ENCODE results near the gene ANGPTL8. TPM values are rescaled to one million over a fixed set of nuclear protein-coding genes. Genes with fewer than 3 reads are reported as not detected.

The ANGPTL8 gene
- total and polyA plus RNA-seq, 2 of the 13 experiments (the other 11 are each of a cell fraction or from before 2014, with no cell fraction given), result 27.3 to 243 TPM

- TF ChIP-seq ZNF501 (CRISPR knock-in tag; IDR thresholded peaks at IDR 0.05), result peak; percentile 7; the same call in 1 of the 2 replicates
- peak; percentile 30; the same call in 1 of the 2 replicates for TF ChIP-seq TBX2 (CRISPR knock-in tag; IDR thresholded peaks at IDR 0.05; ENCODE audit: borderline replicate concordance)
- TF ChIP-seq ZFX (CRISPR knock-in tag; IDR thresholded peaks at IDR 0.05; ENCODE audit: low read depth), result peak; percentile 43; the same call in 1 of the 2 replicates
- no peak for TF ChIP-seq DNMT1 (CRISPR knock-in tag; IDR thresholded peaks at IDR 0.05)
- TF ChIP-seq IRF1 (CRISPR knock-in tag; IDR thresholded peaks at IDR 0.05; ENCODE audit: low read depth), result no peak
- no peak for TF ChIP-seq ZBTB33 (CRISPR knock-in tag; IDR thresholded peaks at IDR 0.05)
- no peak for TF ChIP-seq CREB3 (CRISPR knock-in tag; IDR thresholded peaks at IDR 0.05)
- no peak for TF ChIP-seq KLF15 (CRISPR knock-in tag; IDR thresholded peaks at IDR 0.05; ENCODE audit: borderline replicate concordance)
- TF ChIP-seq KLF6 (CRISPR knock-in tag; IDR thresholded peaks at IDR 0.05), result 0 out of 2 replicates have a peak, but pooled peaks have one; percentile 38
- no peak for TF ChIP-seq JARID2 (CRISPR knock-in tag; IDR thresholded peaks at IDR 0.05; ENCODE audit: insufficient replicate concordance)
- no peak for TF ChIP-seq MZF1 (CRISPR knock-in tag; IDR thresholded peaks at IDR 0.05; ENCODE audit: borderline replicate concordance)
- no peak for TF ChIP-seq SRSF4 (IDR thresholded peaks at IDR 0.05; ENCODE audit: low read depth, low read length, poor library complexity, severe bottlenecking)
- no peak for TF ChIP-seq ZNF619 (CRISPR knock-in tag; IDR thresholded peaks at IDR 0.05)
- TF ChIP-seq KDM4B (CRISPR knock-in tag; IDR thresholded peaks at IDR 0.05), result no peak
- no peak for TF ChIP-seq ZNF775 (CRISPR knock-in tag; IDR thresholded peaks at IDR 0.05; ENCODE audit: borderline replicate concordance)
- TF ChIP-seq ZNF34 (CRISPR knock-in tag; IDR thresholded peaks at IDR 0.05; ENCODE audit: borderline replicate concordance), result no peak
- TF ChIP-seq KLF16 (CRISPR knock-in tag; IDR thresholded peaks at IDR 0.05), result no peak
- 0 out of 2 replicates have a peak, but pooled peaks have one; percentile 44 for TF ChIP-seq MLX (CRISPR knock-in tag; IDR thresholded peaks at IDR 0.05)
- TF ChIP-seq SMARCC2 (IDR thresholded peaks at IDR 0.05), result no peak
- 0 out of 2 replicates have a peak, but pooled peaks have one; percentile 33 for TF ChIP-seq THAP11 (CRISPR knock-in tag; IDR thresholded peaks at IDR 0.05)
- no peak for TF ChIP-seq IRF2 (CRISPR knock-in tag; IDR thresholded peaks at IDR 0.05)
- no peak for TF ChIP-seq ARNT2 (CRISPR knock-in tag; IDR thresholded peaks at IDR 0.05; ENCODE audit: low read depth)
- TF ChIP-seq ZNF382 (CRISPR knock-in tag; IDR thresholded peaks at IDR 0.05; ENCODE audit: borderline replicate concordance), result no peak
- TF ChIP-seq ARID3A (IDR thresholded peaks at IDR 0.05; ENCODE audit: low read depth, low read length), result no peak
Measured at GRCh38 chr19:11264452-11265176, 25.2 kb downstream of the ANGPTL8 start (continued).

All from HepG2 (cell line).